A673 (cell line): ENCODE data around the gene PXDC1.

Experiments
- CTCF ChIP-seq: fragments of 300-800, 200-600 bp; sonication (generic); conservative IDR thresholded peaks from 2 replicates; pipeline ENCODE4 v1.5.1; 2017; ENCODE audit warnings: low read depth, mild to moderate bottlenecking, antibody characterized with exemption, low read length, moderate library complexity, mixed read lengths
- EZH2 ChIP-seq: fragments of 200-600 bp; sonication (generic); IDR thresholded peaks from 2 replicates; pipeline ENCODE4 v1.6.1; 2017; ENCODE audit warnings: borderline replicate concordance, low read depth, mild to moderate bottlenecking, mixed read lengths, antibody characterized with exemption, low read length; ENCODE audit not compliant: poor library complexity, severe bottlenecking

GRCh38 chr6:3750317-3751076 is 1.0 kb downstream of the PXDC1 start:
- TF ChIP-seq CTCF, result no peak
- TF ChIP-seq EZH2, result no peak
